GM12878 (cell line): ENCODE results near the gene CCDC177. TPM values are rescaled to one million over a fixed set of nuclear protein-coding genes. Genes with fewer than 3 reads are reported as not detected.
A peak's percentile ranks its signal among the peaks of the same experiment; 100 is the strongest.

Experiments used
- ATAC-seq: fragments of 200-7000 bp; cut with Tn5 transposase; 3 replicates; pipeline ENCODE4 v1.9.1; 2020; ENCODE audit warnings: mild to moderate bottlenecking, moderate library complexity
- BruUV-seq: library from RNA; stranded (reverse); fragments of 400-500 nt; replicated peaks from 2 replicates; lab custom pipeline; 2021; lab: Mats Ljungman, UMichigan
- CTCF ChIA-PET: fragments of 300-600 bp; sonication (Branson Sonifier 250); formaldehyde crosslinking; extraction: SDS; loops from one replicate; lab custom pipeline; 2021; ENCODE audit warnings: inconsistent platforms; lab: Yijun Ruan, JAX
- POLR2A ChIA-PET: fragments of 350-600 bp; formaldehyde crosslinking; extraction: SDS; loops from one replicate; lab custom pipeline; 2021; ENCODE audit warnings: inconsistent platforms; lab: Charles Lee
- RAD21 ChIA-PET: fragments of 300-600 bp; sonication (Branson Sonifier 250); formaldehyde crosslinking; loops from one replicate; lab custom pipeline; 2023; ENCODE audit warnings: antibody characterized with exemption; ENCODE audit not compliant: unreplicated experiment; lab: Charles Lee
- SMC1A ChIA-PET: fragments of 300-600 bp; sonication (Branson Sonifier 250); formaldehyde crosslinking; loops from one replicate; lab custom pipeline; 2023; ENCODE audit not compliant: unreplicated experiment, uncharacterized antibody; lab: Charles Lee
- DNase-seq: peaks from one replicate; pipeline ENCODE4 v3.0.0-alpha.2; 2011; ENCODE audit warnings: low read depth, low spot score
- FAIRE-seq: peaks from 3 replicates; lab custom pipeline; 2011; peaks lifted over from hg19 to GRCh38; lab: Jason Lieb, UNC
- H2AFZ ChIP-seq: 2 replicates; pipeline ENCODE4 v1.6.0; 2011; ENCODE audit warnings: low read depth, low read length, control low read depth; ENCODE audit not compliant: control insufficient read depth
- H3K27ac ChIP-seq: 2 replicates; pipeline ENCODE4 v1.5.1; 2011; ENCODE audit warnings: control low read depth; ENCODE audit not compliant: control insufficient read depth, insufficient read depth
- H3K27me3 ChIP-seq, 2 experiments: replicated peaks in 1 of 2; 2 replicates each; pipeline versions ENCODE4 v1.6.0 to v1.6.1; 2011; ENCODE audit warnings: low read length in 1 of 2; ENCODE audit not compliant: control insufficient read depth in 2 of 2, insufficient read depth in 2 of 2
- H3K36me3 ChIP-seq, 2 experiments: 2 replicates each; pipeline ENCODE4 v1.5.1; 2011; ENCODE audit warnings: low read length in 1 of 2; ENCODE audit not compliant: control insufficient read depth in 2 of 2, insufficient read depth in 2 of 2
- H3K4me1 ChIP-seq: 2 replicates; pipeline ENCODE4 v1.6.1; 2011; ENCODE audit warnings: mild to moderate bottlenecking, low read length, moderate library complexity, mixed read lengths; ENCODE audit not compliant: control insufficient read depth, insufficient read depth
- H3K4me2 ChIP-seq: 2 replicates; pipeline ENCODE4 v1.6.0; 2011; ENCODE audit warnings: control low read depth; ENCODE audit not compliant: control insufficient read depth, insufficient read depth
- H3K4me3 ChIP-seq: fragments of 200-600 bp; sonication (generic); 2 replicates; pipeline ENCODE4 v1.5.1; 2016
- H3K79me2 ChIP-seq: 2 replicates; pipeline ENCODE4 v1.6.0; 2011; ENCODE audit warnings: low read length; ENCODE audit not compliant: control insufficient read depth, insufficient read depth
- H3K9ac ChIP-seq: 2 replicates; pipeline ENCODE4 v1.8.0; 2011; ENCODE audit warnings: low read length, control low read depth, mixed read lengths; ENCODE audit not compliant: control insufficient read depth, insufficient read depth
- H3K9me3 ChIP-seq: replicated peaks from 3 replicates; pipeline ENCODE4 v1.5.1; 2011; ENCODE audit warnings: mild to moderate bottlenecking, low read length; ENCODE audit not compliant: control insufficient read depth, insufficient read depth
- H4K20me1 ChIP-seq: 2 replicates; pipeline ENCODE4 v1.6.0; 2011; ENCODE audit not compliant: control insufficient read depth, insufficient read depth
- CEBPB ChIP-seq, 2 experiments: fragments of 150-350 bp in 1 of 2; IDR thresholded peaks; 2 replicates each; pipeline ENCODE4 v1.6.1; 2012 to 2014; ENCODE audit warnings: low read depth in 2 of 2, low read length in 2 of 2, borderline replicate concordance in 1 of 2, inconsistent platforms in 1 of 2
- DPF2 ChIP-seq: fragments of 450-650 bp; IDR thresholded peaks from 2 replicates; pipeline ENCODE4 v1.6.1; 2017; ENCODE audit warnings: mild to moderate bottlenecking
- E2F8 ChIP-seq: fragments of 450-650 bp; IDR thresholded peaks from 2 replicates; pipeline ENCODE4 v1.6.1; 2018; ENCODE audit warnings: mild to moderate bottlenecking, low read depth, moderate library complexity; ENCODE audit not compliant: partially characterized antibody
- EZH2 ChIP-seq: IDR thresholded peaks from 2 replicates; pipeline ENCODE4 v1.6.1; 2012; ENCODE audit warnings: low read depth, mild to moderate bottlenecking, control low read depth, inconsistent platforms, low read length, borderline replicate concordance; ENCODE audit not compliant: control insufficient read depth
- HDAC6 ChIP-seq: fragments of 200-600 bp; sonication (generic); IDR thresholded peaks from one replicate; pipeline ENCODE4 v1.8.0; 2017; ENCODE audit warnings: antibody characterized with exemption; ENCODE audit not compliant: unreplicated experiment
- IKZF2 ChIP-seq, 2 experiments: fragments of 450-650 bp; IDR thresholded peaks; 2 replicates each; pipeline ENCODE4 v1.6.1; 2017; ENCODE audit warnings: mild to moderate bottlenecking in 2 of 2, moderate library complexity in 2 of 2
- MEF2A ChIP-seq: IDR thresholded peaks from 2 replicates; pipeline ENCODE4 v1.6.1; 2011; ENCODE audit warnings: low read depth, mild to moderate bottlenecking, low read length, moderate library complexity; ENCODE audit not compliant: insufficient read depth
- MYB ChIP-seq: fragments of 150-350 bp; IDR thresholded peaks from 2 replicates; pipeline ENCODE4 v1.6.1; 2014; ENCODE audit warnings: mild to moderate bottlenecking, low read depth, low read length, borderline replicate concordance
- NFXL1 ChIP-seq: fragments of 450-650 bp; IDR thresholded peaks from 2 replicates; pipeline ENCODE4 v1.6.1; 2017; ENCODE audit warnings: antibody characterized with exemption, mild to moderate bottlenecking, borderline replicate concordance
- NFYA ChIP-seq: IDR thresholded peaks from 2 replicates; pipeline ENCODE4 v1.6.1; 2011; ENCODE audit warnings: low read depth, mild to moderate bottlenecking, low read length, improper control_type of control experiment, borderline replicate concordance
- NR2C2 ChIP-seq: IDR thresholded peaks from 2 replicates; pipeline ENCODE4 v1.6.1; 2011; ENCODE audit warnings: borderline replicate concordance, low read depth; ENCODE audit not compliant: control insufficient read depth, insufficient read length
- POLR2A ChIP-seq: IDR thresholded peaks from 2 replicates; pipeline ENCODE4 v1.6.1; 2011; ENCODE audit warnings: low read depth, mild to moderate bottlenecking, low read length
- RBBP5 ChIP-seq: fragments of 200-600 bp; sonication (generic); conservative IDR thresholded peaks from 2 replicates; pipeline ENCODE4 v1.6.1; 2016
- SMARCA5 ChIP-seq: fragments of 450-650 bp; IDR thresholded peaks from 2 replicates; pipeline ENCODE4 v1.6.1; 2017; ENCODE audit warnings: mild to moderate bottlenecking
- SMC3 ChIP-seq: IDR thresholded peaks from 2 replicates; pipeline ENCODE4 v1.6.1; 2011; ENCODE audit warnings: low read length, improper control_type of control experiment, borderline replicate concordance
- SUZ12 ChIP-seq: fragments of 200-600 bp; sonication (generic); IDR thresholded peaks from one replicate; pipeline ENCODE4 v1.6.1; 2018; ENCODE audit warnings: antibody characterized with exemption, mild to moderate bottlenecking; ENCODE audit not compliant: unreplicated experiment
- TCF12 ChIP-seq: IDR thresholded peaks from 2 replicates; pipeline ENCODE4 v1.6.1; 2011; ENCODE audit warnings: low read depth, mild to moderate bottlenecking, low read length
- ZBTB4 ChIP-seq: fragments of 450-650 bp; formaldehyde crosslinking; IDR thresholded peaks from 2 replicates; pipeline ENCODE4 v1.4.0; 2022; ENCODE audit warnings: mild to moderate bottlenecking, moderate library complexity
- WGBS: methylation state at CpG from one replicate; pipeline ENCODE4 v1.1.6; 2016; ENCODE audit warnings: low lambda C conversion rate; ENCODE audit not compliant: insufficient replicate concordance, insufficient coverage; ENCODE audit errors: missing lambda C conversion rate; 5-methylcytosine and 5-hydroxymethylcytosine counted together
- in situ Hi-C: fragments of 300-500 bp; cut with MboI; formaldehyde crosslinking; loops from 9 replicates; pipeline ENCODE4 v1.14.3; 2018; ENCODE audit warnings: mixed read lengths
- intact Hi-C: fragments of 100-400 bp; cut with micrococcal nuclease; formaldehyde crosslinking; loops from one replicate; pipeline ENCODE4 v1.14.2; 2022; ENCODE audit not compliant: unreplicated experiment
- polyA plus RNA-seq, 11 experiments: library from polyadenylated mRNA; depleted of rRNA in 4 of 11; unstranded in 6 of 11; stranded (reverse) in 5 of 11; fragments of >200 nt; fragmentation: Nextera tagmentation in 4 of 11; fragmentation: Illumina TruSeq in 1 of 11; extraction: Ambion mirVana in 4 of 11; extraction: Trizol in 1 of 11; gene quantifications; 1 replicate in 1 of 11; 2 replicates in 10 of 11; pipeline versions ENCODE4 v1.2.1 to v1.2.3, GENCODE V29; 2011 to 2016; ENCODE audit warnings: inconsistent platforms in 2 of 11, missing spikeins in 2 of 11, low read depth in 1 of 11
- total RNA-seq, 4 experiments: library from RNA; depleted of rRNA in 3 of 4; stranded (reverse); fragments of >200 nt in 3 of 4; fragmentation: Illumina TruSeq in 1 of 4; extraction: Trizol in 1 of 4; gene quantifications; 2 replicates each; pipeline versions ENCODE4 v1.2.1 to v1.2.3, GENCODE V29; 2013 to 2021

CCDC177 gene
- total and polyA plus RNA-seq, 10 of the 15 experiments (the other 5 are each of a cell fraction or from before 2014, with no cell fraction given) = not detected

GRCh38 chr14:69574263-69574953, at the start of gene CCDC177 (continued):
- TF ChIP-seq CEBPB (IDR thresholded peaks at IDR 0.05; ENCODE audit: borderline replicate concordance in 1 of 2, low read depth in 2 of 2, low read length in 2 of 2) (no peak), SUZ12 (peak; percentile 51), POLR2A (no peak), HDAC6 (no peak)

- SMC1A ChIA-PET = interaction anchor here (0.6 to 17.8 kb wide), 9 partner anchors 11 to 90 kb away, joined by 3 to 336 read pairs (median 6); partner anchors contain the start of gene SUSD6
- Histone ChIP-seq H3K4me1 (peaks cover 59% of the 10 kb centered on the region), H3K79me2 (peaks cover 97% of the 10 kb centered on the region), H3K4me3 (no peak overlapping the region), H3K9me3 (no peaks in the 10 kb centered on the region), H3K27me3 (no peaks in the 10 kb centered on the region), H2AFZ (no peak overlapping the region), H3K27ac (no peak overlapping the region; the same call in 1 of the 2 replicates), H4K20me1 (no peaks in the 10 kb centered on the region), H3K36me3 (peaks cover 0 to 3% of the 10 kb centered on the region in 2 experiments), H3K4me2 (no peak overlapping the region), H3K9ac (no peak overlapping the region)
- no peak for ATAC-seq
- no peak for DNase-seq
- RAD21 ChIA-PET = interaction anchor here (1.0 to 4.0 kb wide), 5 partner anchors 12 to 83 kb away, joined by 3 to 39 read pairs (median 3); no protein-coding TSS in a partner anchor
- CTCF ChIA-PET = interaction anchor here (0.9 to 1.5 kb wide), 3 partner anchors 12 to 28 kb away, joined by 3 to 5 read pairs (median 4); no protein-coding TSS in a partner anchor
- in situ Hi-C loops = no loop called here
- POLR2A ChIA-PET = interaction anchor here (1.0 to 1.6 kb wide), 5 partner anchors 9 to 25 kb away, joined by 3 to 8 read pairs (median 5); no protein-coding TSS in a partner anchor
- WGBS = 100% methylated on average over 4 of the region's 4 CpGs
- intact Hi-C loops = no loop called here
- BruUV-seq = no TSS peak
- FAIRE-seq = no peak
- TF ChIP-seq MYB (no peak), RBBP5 (no peak), MEF2A (no peak), NR2C2 (no peak), E2F8 (no peak), NFXL1 (no peak), SMC3 (no peak), EZH2 (no peak), DPF2 (no peak), TCF12 (no peak), ZBTB4 (CRISPR knock-in tag) (no peak), IKZF2 (IDR thresholded peaks at IDR 0.05) (no peak), NFYA (no peak), SMARCA5 (no peak)
Measured at GRCh38 chr14:69624136-69624535, 49.5 kb upstream of the CCDC177 start.
